Midbrain (tissue), 1 donor: ENCODE measurements around the gene ITPRIP.
A peak's percentile ranks its signal among the peaks of the same experiment; 100 is the strongest.

Experiments
- DNase-seq: peaks from one replicate; lab custom pipeline; 2025; lab: John Stamatoyannopoulos, UW

The ITPRIP gene, protein sequence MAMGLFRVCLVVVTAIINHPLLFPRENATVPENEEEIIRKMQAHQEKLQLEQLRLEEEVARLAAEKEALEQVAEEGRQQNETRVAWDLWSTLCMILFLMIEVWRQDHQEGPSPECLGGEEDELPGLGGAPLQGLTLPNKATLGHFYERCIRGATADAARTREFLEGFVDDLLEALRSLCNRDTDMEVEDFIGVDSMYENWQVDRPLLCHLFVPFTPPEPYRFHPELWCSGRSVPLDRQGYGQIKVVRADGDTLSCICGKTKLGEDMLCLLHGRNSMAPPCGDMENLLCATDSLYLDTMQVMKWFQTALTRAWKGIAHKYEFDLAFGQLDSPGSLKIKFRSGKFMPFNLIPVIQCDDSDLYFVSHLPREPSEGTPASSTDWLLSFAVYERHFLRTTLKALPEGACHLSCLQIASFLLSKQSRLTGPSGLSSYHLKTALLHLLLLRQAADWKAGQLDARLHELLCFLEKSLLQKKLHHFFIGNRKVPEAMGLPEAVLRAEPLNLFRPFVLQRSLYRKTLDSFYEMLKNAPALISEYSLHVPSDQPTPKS

DNA sequence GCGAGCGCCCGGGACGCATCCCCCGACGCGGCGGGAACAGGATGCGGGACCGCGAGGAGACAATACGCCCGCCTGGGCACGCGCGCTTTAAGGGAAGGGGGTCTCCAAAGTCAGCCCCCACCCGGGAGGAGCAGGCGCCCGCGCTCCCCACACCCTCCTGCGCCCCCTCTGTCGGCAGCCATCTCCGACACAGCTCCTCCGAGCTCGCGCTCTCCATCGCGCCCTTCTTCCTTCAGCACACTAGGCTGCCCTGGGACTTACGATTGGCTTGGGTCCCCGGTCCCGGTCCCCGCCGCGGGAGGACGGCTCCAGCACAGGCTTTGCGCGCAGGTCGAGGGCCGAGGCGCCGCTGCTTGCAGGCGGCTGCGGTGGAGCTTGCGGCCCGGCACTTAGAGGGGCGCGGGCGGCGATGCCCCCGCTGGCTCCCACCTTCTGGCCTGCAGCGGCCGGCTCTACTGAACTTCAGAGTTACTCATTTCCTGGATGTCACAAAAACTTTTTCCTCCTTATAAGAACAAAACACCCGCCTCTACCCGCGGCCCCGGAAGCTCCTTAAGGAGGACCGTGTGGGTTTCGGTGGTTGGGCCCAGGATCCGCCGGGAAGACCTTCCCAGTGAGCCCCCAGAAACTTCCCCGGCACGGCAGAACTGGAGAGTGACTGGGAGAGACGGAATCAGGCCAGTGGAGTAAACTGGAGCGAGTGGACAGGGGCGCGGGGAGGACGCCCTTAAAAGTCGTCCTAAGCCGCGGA is at the start of gene ITPRIP:
ITPRIP (minus strand) TSS at position 481 of the 751 bp plus-strand sequence. CDS start 22,414 bp downstream, outside the sequence.
- peak; percentile 53 for DNase-seq

DNA sequence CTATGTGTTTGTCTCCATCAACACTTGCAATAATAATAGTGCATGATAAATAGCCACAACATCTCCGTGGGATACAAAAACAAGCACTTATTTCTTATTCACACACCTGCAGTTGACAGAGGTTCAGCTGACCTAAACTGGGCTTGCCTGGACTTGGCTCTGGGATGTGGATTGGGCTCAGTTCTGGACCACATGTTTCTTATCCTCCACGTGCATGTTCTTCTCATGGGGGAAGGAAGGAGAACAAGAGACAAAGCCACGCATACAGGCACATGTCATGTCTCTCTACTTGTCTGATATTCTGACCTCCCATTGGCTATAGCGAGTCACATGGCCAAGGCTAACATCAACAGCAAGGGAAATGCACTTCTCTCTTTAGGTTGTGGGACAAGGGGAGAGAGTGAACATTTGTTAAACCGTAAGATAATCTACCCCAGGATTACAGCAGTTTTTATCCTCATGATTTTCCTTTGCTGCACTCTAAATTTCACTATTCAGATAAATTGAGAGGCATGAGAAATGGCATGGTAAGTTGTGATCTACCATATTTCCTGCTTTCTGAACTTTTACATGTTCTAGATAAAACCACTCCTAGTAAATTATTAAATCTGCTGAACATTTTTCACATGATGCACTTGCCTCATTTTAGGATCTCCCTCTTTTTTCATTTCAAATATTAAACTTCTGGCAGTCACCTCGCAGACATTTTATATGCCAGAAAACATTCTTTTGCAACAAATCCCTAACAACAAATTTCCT is 49.0 kb upstream of the ITPRIP start:
- no peak for DNase-seq

DNA sequence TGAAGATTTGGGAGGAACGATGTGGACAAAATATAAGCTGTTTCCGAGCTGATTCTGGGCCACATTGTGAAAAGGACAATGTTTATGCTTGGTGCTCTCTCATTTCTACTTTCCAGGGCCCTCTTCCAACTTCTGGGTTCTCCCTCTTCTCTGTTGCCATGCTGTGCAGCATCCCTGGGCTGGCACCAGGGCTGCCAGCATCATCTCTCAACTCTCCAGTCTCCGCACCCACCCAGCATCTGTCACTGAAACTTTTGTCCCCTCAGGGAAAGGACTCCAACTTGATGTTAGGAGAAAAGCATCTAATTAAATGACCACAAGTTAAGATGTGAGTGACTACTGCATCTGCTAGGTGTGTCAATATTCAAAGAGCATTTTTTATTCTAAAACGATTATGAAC is 42.1 kb upstream of the ITPRIP start:
- DNase-seq, result no peak

DNA sequence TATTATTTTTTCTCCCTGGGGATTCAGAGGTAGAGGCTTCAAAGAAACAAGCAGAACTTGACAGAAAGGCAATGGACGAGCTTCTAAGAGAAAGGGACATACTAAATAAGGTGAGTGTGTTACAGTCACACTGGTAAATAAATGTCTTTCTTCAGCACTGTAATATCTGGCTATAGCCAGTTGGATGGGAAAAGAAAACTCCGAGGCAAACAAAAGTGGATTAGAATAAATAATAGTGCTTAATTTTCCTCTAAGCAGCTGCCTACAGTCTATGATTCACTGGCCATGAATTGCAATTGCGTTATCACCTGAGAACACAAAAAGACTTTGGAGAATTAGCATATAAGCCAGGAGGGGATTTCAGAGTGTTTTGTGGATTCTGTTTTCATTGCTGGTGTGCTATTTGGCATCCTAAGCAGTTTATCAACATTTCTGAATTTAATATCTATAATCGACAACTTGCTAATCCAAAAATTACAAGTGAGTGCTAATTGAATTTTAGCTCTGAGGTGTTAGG is 38.6 kb upstream of the ITPRIP start:
- no peak for DNase-seq

DNA sequence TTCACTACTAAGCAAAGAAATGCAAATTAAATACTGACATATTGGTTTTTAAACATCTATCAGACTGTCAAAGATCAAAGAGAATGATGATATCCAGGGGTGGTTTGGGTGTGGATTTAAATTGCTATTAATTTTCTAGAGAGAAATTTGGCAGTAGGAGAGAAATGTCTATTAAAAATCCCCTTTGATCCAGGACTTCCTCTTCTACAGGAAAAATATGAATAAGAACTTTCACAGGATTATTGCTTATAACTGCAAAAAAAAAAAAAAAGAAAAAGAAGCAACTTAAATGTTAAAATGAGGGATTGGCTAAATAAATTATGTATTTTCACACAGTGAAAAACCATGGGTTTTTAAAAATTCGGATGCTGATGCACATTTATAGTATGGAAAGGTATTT is 36.3 kb upstream of the ITPRIP start:
- DNase-seq, result no peak

DNA sequence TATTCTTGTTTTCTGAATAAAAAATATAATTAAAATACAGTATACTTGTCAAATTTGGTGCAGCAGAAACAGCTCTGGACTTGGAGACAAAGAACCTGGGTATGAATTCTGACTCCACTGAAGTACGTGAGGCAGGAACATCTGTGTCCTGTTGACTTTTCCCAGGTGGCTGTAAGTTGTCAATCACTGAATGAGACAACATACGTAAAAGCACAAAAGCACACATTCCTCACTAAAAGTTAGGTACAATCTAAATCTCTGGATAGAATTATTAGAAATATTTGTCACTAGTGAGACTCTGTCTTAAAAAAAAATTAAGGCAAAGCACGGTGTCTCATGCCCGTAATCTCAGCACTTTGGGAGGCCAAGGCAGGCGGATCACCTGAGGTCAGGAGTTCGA is 33.5 kb upstream of the ITPRIP start:
- DNase-seq, result no peak

DNA sequence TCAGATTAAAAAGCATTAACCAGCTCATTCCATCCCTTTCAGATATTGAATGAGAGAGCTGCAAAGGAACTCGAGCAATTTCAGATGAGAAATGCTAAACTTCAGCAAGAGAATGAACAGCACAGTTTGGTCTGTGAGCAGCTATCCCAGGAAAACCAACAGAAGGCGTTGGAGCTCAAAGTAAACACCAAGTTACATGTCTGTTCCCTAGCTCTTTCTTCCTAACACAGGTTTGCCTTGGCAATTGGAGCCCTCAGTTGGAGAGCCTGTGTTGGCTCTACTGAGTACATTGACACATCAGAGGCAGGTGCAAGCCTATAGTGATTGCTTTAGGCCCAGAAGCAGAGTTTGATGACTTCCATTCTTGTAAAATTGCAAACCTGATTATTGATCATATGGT is 30.1 kb upstream of the ITPRIP start:
- DNase-seq, result no peak

DNA sequence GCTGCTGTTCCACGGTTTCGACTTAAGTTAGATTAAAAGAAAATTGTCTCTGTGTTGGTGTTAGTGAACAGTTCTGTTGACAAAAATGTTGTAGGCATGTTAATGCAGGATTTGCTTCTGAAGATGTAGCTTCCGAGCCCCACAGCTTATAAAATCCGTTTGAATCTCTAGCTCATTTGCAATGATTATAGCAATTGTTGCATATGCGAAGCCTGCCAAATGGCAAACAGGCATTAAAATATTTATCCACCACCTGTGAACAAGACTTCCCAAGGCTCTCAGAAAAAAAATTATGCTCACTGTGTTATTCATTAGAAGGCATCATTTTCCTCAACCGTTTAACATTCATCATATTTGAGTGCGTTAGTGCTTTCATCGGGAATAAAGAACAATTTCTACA is 29.6 kb upstream of the ITPRIP start:
- DNase-seq, result no peak

DNA sequence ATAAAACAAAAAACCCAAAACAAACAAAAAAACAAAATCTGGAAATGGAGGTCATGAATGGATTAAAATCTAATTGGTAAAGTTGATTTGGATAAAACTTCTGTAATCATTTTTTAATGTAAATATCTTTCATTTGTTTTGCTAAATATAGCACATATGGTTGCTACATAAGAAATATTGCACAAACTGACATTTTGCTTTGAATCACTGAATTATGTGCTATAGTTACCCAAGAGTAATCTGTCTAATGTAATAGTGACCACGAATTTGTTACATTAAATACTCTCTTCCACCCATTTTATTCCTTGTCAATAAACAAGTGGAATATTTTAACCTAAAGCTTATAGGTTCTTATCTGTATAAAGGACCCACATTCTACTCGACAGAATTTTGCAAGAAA is 21.5 kb upstream of the ITPRIP start:
- no peak for DNase-seq

DNA sequence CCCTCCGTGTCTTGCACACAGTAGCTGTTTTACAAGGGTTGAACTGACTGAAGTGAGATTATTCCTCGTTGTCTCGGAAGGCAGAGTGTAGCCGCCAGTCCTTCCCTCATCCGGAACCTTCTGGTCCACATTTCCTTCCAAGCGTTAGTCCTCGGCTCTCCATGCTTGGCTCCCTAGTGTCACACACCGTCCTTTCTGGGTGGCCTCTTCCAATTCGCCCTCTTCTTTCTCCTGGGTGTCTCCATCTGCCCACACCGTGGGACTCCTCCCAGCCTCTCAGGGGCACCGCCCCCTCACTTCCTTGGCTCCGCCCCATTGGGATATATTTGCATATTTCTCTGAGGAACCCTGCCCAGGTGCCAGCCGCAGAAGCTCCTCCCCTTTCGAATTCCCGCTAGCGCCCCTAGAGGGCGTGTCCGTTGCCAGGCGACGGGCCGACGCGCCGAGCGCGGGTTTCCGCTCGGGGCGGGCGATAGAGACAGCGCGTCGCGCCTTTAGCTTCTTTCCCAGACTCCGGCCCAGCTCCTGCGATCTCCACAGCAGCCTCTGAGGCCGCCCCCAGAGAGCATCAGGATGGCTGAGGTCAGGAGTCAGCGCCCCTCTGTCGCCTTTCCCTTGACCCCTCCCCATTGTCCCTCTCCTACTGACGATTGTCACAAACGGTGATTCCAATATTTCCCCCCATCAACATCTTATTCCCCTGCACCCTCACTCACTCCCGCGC is 15.2 kb upstream of the ITPRIP start, which contains the start of gene CFAP58:
CFAP58 (plus strand) TSS at position 509 of the 724 bp plus-strand sequence; CDS start at position 574, 65 bp downstream.
- peak; percentile 84 for DNase-seq

DNA sequence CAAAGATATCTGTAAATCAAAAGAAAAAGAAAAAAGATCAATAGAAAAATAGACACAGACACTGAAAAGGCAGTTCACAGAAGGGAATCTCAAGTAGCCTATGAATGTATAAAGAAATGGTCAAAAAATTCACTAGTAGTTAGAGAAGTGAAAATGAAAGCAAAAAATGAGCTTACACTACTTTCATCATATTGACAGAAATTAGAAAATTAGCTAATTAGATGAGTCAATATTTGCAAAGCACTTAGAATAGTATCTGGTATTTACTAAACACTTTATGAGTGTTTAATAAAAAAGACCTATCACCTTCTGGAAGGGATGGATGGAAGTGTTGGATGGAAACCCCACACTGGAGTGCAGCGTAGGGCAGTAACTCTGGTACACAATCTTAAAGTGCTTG is 13.7 kb upstream of the ITPRIP start:
- DNase-seq, result no peak

DNA sequence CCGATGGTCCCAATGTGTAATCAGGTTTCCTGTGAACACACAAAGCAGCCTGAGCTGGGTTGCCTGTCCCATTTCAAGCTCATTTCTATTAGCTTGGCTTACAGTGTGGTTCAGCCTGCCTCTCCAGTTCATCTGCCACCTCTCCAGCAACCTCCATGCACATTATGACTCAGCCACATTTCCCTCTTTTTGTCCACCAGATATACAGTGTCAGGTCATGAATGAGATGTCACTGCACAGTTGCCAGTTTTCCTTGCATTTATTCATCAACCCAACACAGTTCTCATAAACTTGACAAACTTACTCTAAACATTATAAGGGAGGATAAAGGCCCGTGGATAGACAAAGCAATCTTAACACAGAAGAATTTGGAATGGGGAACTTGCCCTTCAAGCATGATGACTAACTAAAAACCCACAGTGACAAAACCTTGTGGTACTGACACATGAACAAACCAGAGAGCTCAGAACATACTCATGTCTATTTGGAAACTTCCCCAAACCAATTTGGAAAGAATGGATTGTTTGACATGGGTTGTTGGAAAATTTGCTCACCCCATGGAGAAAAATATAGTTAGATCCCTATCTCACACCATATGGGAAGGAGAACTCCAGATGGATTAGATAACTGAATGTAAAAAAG is 12.9 kb upstream of the ITPRIP start:
- no peak for DNase-seq

DNA sequence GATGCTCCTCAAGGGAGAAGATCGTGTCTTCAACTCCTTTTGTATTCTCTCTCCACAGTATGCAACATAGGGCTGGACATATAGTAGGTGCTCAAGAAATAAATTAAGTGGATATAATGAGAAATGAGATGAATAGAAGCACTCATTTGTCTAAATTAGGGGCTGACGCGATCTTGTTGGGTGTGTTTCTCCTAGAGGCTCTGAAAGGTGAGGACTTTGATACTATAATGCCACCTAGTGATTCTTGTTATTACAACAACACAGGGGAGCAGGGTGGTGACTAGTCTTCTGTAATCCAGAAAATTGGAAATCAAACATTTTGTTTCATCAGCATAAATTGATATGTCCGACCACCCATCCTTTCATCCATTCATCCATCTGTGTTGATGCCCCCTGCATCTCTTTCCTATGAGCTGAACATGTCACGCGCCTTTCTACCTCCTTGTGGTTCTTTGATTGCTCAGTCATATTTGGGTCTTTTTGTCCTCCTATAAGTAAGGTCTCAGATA is 11.9 kb upstream of the ITPRIP start:
- DNase-seq, result peak; percentile 55

DNA sequence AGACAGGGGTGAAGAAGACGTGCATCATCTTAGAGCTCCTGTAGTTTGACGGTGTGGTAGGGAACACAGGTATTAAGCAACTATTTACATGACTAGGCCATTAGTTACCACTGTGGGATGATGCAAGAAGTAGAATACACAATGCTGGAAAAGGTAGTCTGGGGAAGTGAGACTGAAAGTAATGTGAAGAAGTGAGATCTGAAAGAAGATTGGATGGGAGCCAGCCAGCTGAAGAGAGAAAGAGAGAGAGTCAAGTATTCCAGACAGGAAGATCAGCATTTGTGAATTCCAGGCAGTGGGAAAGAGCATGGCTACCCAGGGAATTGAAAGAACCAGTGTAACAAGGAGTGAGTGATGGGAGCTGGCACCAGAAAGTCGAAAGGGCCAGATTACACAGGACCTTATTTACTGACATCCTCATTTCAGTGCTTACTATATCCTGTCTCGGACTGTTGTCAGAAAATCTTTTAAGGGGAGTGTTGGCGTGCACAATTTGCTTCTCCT is 11.4 kb upstream of the ITPRIP start:
- DNase-seq, result peak; percentile 42

DNA sequence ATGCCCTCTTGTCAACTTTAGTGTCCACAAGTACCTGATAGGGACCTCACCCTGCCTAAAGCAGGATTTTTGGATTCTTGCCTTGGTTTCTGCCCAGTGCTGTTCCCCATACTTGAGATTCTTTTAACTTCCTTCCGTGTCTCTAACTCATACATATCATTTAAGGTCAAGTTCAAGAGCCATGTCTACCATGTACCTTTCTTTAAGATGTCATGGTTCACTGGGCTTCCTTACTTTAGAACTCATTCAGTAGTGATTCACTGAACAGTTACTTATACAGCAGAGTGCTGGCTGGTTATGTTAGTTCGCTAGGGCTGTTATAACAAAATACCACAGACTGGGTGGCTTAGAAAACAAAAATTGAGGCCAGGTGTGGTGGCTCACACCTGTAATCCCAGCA is 10.3 kb upstream of the ITPRIP start:
- DNase-seq, result no peak

DNA sequence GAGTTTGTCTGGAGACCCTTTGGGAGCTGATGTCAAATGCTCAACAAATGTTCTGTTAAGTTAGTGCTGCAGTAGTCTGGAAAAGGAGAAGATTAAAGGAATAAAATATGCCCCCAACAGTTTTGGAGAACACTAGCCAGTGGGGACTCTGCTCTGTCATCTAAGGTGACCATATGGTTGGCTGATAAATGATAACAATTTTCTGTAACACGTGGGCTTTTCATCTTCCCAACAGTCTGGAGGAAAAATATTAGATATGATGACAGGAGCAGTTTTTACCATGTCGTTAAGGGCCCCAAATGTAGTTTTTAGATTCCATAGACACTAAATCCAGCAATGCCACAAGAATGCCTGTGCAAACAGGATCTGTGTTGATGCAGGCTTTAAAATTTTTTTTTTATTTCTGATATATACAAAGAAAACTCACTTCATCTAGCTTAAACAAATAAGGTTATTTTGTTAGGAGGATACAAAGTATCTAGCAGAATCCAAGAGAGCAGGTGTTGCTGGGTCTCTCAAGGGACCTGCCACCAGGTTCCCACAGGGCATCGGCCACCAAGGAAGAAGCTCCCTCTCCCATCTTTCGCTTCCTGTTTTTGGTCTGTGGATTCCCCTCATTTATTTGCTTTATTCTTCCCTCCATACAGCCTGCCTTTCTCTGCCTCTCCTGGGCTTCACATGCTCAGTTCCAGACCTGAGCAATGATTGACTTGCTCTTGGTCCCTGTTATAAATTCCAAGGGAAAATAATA is 9.2 kb upstream of the ITPRIP start:
- DNase-seq, result no peak

DNA sequence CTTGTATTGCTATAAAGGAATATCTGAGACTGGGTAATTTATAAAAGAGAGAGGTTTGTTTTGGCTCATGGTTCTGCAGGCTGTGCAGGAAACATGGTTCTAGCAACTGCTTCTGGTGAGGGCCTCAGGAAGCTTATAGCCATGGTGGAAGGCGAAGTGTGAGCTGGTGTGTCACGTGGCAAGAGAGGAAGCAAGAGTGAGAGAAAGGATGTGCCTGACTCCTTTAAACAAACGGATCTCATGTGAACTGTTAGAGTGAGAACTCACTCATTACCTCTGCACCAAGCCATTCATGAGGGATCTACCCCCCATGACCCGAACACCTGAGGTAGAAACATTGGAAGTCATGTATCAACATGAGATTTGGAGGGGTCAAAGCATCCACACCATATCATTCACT is 7.7 kb upstream of the ITPRIP start:
- no peak for DNase-seq

DNA sequence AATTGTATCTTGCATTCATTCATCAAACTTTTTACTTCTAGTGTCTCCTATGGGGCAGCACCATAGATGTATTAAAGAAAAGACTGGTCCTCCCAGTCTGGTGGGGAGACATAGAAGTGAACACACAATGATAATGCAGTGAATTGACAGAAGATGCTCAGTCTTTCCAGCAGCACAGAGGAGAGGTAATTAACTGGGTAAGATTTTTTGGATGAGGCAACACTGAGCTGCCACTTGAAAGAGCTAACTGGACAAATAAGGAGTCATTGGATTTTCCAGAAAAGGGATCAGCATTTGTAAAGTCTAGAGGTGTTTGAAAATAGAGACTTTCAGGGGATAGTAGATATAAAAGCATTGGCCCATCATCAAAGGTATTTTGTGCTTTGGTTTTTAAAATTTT is 7.2 kb upstream of the ITPRIP start:
- DNase-seq, result no peak

DNA sequence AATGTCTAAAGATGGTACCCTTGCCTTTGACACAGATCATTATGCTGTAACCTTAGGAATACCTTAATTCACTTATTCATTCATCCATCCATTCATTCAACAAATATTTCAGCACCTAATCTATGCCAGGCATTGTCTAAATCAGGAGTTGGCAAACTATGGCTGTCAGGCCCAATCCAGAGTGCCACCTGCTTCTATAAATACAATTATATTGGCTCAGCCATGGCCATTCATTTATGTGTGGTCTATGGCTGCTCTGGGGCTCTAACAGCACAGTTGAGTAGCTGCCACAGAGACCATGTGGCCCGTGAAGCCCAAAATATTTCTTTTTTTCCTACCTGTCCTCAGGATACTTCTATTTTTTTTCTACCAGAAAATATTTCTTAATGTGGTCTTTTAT is 6.0 kb upstream of the ITPRIP start:
- no peak for DNase-seq
